GM21786 (cell line): Measurements from ENCODE around the gene PKNOX1.
"Not testable (repeated sequence)": the region's sequence is repeated elsewhere in the genome, so short reads cannot be mapped to it uniquely, and the experiment has no call there.

ENCODE experiments used
- ATAC-seq: cut with Tn5 transposase; IDR thresholded peaks from one replicate; pipeline ENCODE4 v1.9.1; 2021; ENCODE audit not compliant: unreplicated experiment

Gene PKNOX1

DNA sequence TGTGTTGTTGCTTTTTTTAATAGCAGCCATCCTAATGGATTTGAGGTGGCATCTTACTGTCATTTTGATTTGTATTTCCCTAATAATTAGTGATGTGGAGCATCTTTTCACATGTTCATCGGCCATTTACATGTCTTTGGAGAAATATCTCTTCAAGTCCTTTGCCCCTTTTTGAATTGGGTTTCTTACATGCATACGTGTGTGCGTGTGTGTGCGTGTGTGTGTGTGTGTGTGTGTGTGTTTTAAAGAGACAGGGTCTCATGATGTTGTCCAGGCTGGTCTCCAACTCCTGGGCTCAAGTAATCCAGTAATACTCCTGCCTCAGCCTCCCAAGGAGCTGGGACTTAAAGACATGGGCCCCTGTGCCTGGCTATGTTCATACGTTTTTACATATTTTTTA lies 9.5 kb downstream of the PKNOX1 start:
- ATAC-seq = no peak

DNA sequence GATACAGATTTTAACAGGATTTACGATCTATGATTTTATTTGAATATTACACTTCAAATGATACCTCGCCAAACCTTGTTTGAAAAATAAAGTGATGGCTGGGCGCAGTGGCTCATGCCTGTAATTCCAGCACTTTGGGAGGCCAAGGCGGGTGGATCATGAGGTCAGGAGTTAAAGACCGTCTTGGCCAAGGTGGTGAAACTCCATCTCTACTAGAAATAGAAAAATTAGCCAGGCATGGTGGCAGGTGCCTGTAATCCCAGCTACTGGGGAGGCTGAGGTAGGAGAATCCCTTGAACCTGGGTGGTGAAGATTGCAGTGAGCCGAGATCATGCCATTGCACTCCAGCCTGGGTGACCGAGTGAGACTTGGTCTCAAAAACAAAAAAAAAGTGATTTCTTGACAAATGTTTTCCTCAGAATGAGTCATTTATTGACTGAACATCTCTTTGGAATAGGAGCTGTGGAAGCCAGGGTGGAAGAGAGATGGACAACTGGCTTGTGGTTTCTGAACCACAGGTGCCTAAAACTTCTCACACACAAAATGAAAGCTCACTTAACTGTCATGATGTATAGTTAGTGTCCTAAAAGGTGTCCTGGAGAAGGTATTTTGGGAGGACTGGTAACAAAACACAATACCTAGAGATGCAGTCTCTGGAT lies 11.9 kb downstream of the PKNOX1 start:
- no peak for ATAC-seq

DNA sequence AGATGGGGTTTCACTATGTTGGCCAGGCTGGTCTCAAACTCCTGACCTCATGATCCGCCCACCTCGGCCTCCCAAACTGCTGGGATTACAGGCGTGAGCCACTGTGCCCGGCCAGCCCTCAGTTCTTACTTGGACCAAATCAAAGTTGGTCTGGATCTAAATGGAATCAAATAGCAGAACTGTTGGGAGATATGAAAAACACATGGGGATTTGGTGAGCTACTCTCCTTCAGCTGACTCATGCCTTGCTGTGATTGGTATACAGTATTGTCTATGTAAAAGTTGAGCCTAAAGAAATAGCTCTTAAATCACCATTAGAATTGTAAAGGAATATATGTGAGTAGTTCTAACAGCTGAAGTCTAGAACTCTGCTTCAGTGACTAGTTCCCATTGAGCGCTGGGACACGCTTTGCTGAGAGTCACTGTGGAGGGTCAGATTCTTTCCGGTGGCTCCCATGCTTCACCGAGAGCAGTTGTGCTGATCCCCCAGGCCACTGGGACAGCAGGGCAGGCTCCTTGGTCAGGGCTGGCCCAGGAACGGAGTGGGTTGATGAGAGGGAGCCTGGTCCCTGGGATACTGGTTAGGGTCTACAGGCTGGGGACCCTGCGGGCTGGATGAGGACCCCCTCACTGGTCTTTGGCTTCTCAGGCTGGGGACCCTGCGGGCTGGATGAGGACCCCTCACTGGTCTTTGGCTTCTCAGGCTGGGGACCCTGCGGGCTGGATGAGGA lies 14.0 kb downstream of the PKNOX1 start:
- ATAC-seq = no peak

DNA sequence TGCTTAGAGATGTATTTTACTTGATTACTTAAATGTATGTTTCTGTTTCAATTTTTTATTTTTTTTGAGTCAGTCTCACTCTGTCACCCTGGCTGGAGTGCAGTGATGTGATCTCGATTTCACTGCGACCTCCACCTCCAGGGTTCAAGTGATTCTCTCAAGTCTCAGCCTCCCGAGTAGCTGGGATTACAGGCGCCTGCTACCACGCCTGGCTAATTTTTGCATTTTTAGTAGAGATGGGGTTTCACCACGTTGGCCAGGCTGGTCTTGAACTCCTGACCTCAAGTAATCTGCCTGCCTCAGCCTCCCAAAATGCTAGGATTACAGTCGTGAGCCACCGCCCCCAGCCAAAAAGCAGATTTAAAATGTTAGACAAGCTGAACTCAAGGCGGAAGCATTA lies 15.0 kb downstream of the PKNOX1 start:
- ATAC-seq = not testable (repeated sequence)

DNA sequence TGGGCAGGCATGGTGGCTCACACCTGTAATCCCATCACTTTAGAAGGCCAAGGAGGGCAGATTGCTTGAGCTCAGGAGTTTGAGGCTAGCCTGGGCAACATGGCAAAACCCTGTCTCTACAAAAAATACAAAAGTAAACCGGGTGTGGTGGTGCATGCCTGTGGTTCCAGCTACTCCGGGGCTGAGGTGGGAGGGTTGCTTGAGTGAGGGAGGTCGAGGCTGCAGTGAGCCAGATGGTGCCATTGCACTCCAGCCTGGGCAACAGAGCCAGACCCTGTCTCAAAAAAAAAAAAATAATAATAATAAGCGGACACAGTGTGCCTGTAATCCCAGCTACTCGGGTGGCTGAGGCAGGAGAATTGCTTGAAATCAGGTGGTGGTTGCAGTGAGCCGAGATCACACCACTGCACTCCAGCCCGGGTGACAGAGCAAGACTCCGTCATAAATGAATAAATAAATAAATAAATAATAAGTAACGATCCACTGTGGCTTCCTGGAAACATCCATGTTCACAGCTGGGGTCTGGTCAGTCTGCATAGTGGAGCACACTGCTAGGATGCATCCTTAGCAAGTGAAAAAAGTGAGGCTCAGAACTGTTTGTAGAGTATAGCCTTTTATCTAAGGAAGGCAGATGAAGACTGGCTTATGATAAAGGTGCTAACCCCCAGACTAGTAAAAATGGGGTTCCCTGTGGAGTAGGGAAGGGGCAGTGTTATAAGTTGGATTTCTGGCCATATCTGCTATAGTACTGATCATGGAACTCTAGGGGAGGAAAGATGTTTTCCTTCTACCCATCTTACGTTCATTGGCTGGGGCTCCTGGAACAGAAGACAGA lies 15.7 kb downstream of the PKNOX1 start:
- ATAC-seq = no peak

DNA sequence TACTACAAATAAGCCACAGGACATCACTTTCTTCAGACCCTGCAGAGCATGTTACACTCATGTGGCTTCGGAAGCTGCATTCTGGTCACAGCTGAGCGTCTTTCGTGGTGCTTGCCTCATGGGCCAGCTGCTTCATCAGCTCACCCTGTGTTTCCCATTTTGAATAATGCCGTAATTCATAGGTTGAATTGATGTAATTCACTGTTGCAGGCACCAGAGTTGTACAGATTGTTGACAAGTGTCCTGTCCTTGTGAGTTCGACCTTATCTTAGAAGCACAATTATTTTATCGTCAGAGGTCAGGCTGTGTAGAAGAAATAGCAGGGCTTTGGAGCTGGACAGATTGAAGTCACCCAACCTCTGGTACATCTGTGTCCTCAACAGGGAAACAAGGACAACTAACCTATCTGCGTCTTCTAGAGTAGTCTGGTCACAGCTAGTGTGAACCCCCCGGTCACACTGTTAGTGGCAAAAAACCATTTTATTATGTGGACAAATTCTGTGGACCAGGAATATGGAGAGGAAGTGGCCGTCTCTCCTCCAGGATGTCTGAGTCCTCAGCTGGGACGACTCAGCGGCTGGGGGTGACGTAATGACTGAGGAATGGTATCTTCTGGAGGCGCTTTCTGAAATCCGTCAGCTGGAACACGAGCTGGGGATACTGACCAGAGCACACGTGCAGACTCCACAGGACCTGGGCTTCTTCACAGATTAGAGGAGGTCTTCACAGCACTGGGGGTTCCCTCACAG lies 17.8 kb downstream of the PKNOX1 start:
- ATAC-seq = no peak

DNA sequence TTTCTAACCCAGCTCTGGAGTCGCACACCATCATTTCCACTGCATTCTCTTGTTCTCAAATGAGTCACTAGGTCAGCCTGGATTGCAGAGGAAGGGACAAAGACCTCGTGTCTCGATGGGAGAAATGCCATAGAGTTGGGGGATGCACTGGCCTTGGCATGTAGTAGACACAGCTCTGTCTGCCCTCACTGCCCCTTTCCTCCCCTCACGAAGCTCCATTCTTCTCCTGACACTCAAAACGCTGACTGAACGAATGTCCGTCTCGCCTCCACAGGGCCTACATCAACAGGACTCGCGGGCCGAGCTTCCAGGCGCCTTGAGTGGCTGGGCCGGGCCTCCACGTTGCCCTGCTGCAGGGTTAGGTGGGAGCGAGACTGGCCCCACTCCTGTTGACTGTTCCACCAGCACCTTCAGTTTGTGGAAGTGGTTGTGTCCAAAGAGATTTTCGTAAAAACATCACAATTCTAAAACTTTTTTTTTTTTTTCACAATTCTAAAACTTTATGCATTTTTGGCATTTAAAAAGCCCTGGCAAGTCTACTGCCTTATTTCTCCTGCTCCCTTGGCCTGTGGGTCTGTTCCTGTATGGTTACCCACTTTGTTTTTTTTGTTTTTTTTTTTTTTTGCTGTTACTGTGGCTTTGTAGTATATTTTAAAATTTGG lies 18.8 kb downstream of the PKNOX1 start:
- no peak for ATAC-seq

DNA sequence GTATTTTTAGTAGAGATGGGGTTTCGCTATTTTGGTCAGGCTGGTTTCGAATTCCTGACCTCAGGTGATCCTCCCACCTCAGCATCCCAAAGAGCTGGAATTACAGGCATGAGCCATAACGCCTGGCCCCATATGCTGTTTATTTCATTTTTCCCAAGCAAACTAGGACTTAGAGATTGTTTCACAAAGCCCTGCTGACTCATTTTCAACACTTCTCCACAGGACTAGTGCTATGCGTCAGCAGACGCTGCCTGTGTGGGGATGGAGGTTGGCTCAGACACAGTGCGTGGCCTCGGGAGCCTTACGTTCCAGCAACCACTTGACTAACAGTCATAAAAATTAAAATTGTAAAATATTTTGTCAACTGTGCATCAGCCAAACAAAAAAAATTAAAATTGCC lies 22.7 kb downstream of the PKNOX1 start:
- no peak for ATAC-seq

DNA sequence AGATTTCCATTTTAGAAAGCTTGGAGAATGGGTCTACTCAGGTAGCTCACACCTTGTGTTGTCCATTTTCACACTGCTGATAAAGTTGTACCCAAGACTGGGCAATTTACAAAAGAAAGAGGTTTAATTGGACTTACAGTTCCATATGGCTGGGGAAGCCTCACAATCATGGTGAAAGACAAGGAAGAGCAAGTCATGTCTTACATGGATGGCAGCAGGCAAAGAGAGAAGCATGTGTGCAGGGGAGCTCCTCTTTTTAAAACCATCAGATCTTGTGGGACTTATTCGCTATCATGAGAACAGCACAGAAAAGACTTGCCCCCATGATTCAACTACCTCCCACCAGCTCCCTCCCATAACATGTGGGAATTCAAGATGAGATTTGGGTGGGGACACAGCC lies 23.6 kb downstream of the PKNOX1 start:
- ATAC-seq = not testable (repeated sequence)

DNA sequence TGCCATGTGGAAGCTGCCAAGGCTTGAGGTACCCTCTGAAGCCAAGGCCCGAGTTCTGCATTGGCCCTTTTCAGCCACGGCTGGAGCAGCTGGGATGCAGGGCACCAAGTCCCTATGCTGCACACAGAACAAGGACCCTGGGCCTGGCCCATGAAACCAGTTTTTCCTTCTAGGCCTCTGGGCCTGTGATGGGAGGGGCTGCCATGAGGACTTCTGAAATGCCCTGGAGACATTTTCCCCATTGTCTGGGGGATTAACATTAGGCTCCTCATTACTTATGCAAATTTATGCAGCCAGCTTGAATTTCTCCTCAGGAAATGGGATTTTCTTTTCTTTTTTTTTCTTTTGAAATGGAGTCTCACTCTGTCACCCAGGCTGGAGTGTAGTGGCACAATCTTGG lies 24.8 kb downstream of the PKNOX1 start:
- ATAC-seq = not testable (repeated sequence)

DNA sequence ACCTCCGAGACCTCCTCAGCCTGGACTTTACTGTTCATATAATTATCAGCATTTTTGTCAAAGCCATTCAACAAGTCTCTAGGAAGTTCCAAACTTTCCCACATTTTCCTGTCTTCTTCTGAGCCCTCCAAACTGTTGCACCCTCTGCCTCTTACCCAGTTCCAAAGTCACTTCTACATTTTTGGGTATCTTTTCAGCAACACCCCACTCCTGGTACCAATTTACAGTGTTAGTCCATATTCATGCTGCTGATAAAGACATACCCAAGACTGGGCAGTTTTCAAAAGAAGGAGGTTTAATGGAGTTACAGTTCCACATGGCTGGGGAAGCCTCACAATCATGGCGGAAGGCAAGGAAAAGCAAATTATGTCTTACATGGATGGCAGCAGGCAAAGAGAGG lies 25.7 kb downstream of the PKNOX1 start:
- not testable (repeated sequence) for ATAC-seq

DNA sequence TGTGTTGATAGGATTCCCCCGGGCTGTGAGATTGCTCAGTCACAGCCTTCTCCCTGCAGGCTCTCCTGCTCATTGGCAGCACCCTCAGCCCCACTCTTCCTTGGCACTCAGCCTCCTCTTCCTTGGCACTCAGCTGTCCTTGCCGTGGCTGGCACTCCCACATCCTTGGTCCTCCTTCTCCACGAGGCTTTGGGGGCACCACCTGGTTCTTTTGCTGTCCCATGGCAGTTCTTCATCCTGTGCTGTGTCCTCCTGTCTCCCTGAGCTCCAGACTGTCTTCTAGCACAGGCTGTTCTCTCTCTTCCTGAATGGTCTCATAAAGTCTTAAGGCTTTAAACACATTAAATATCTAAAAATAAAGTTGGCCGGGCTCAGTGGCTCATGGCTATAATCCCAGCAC lies 27.0 kb downstream of the PKNOX1 start:
- ATAC-seq = no peak

DNA sequence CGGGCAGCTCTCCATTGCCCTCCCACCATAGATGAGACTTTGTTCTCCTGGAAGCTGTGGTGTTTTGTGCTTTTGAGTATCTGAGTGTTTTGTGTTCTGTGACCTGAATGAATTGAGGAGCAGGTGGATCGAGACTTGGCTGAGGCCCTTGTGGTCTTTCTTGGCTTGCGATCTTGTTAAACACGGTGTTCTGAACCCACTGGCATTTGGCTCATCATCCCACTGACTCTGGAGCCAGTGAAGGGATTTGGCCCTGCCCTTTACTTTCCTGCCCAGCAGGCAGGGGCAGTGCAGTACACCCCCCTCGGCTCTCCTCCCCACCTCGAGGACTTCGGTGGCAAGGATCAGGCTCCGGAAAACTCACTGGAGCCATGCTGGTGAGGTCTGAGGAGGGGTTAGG lies 30.6 kb downstream of the PKNOX1 start:
- ATAC-seq = no peak

DNA sequence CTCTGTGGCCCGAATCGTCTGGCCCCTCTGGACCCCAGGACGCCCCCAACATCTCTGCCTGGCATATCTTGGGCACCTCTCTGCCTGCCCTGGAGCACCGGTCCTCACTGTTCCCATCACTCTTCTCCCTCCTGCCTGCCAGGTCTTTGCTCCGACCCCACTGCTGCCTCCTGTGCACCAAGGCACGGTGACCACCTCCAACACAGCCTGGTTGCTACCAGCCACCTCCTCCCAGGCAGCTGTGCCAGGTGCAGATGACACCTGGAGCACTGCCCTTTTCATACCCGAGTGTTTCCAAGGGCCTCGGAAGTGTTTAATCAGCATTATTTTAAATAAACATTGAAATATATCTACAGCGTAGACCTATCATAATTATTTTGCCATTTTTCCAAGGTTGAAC lies 31.3 kb downstream of the PKNOX1 start:
- ATAC-seq = no peak

DNA sequence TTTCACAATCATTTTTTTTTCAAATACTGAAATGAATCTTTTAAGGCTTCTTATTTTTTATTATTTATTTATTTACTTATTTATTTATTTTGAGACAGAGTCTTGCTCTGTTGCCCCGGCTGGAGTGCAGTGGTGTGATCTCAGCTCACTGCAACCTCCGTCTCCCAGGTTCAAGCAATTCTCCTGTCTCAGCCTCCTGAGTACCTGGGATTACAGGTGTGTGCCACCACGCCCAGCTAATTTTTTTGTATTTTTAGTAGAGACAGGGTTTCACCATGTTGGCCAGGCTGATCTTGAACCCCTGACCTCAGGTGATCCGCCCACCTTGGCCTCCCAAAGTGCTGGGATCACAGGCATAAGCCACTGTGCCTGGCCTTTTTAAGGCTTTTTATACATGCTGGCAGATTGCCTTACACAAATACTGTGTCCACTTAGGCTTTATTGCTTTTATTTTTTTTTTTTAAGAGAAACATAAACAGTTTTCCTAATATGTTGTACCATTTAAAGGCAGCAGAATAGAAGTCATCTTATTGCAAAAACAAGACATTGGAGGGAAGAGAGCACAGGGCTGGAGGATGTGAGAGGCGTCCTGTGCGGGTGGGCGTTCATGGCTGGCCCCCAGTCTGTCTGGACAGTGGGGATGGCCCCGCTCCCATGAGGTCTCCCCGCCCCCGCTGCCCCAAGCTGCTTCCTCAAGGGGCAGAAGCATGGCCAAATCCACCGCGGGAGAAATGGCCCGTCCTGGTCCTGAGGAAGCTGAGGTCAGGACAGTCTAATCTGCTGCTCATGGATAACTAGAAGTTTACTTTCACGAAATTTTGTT lies 31.9 kb downstream of the PKNOX1 start:
- not testable (repeated sequence) for ATAC-seq

DNA sequence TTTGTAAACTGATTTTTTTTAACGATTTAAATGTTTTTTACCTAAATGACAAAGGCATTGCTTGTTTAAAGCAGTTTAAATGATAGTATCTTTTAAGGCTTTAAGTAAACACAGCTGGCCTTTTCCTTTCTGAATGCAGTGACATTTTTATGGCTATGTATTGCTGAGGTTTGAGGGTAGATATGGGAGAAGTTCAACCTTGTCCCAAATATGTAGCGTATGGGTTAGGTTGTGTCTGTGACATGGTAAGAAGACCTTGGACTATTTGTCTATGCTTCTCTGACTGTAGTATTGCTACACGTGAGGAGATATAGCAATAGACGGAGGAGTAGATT lies 32.5 kb downstream of the PKNOX1 start:
- ATAC-seq = no peak

DNA sequence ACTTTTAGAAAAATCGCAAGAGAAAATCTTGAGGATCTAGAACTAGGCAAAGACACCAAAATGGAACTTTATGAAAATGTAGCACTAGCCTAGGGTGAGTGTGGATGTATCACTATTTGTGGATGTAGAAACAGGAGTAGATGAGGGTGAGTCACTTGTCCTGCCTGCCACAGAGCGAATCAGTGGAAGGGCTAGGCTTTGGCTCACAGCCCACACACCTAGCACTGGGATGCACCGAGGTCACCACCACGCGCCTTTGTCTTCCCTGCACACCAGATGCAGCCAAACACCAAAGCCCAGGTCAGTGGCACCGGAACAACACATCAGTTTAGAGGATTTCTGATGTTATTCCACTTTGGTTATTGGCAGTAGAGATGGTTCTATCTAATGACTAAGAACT lies 38.2 kb downstream of the PKNOX1 start:
- ATAC-seq = no peak

DNA sequence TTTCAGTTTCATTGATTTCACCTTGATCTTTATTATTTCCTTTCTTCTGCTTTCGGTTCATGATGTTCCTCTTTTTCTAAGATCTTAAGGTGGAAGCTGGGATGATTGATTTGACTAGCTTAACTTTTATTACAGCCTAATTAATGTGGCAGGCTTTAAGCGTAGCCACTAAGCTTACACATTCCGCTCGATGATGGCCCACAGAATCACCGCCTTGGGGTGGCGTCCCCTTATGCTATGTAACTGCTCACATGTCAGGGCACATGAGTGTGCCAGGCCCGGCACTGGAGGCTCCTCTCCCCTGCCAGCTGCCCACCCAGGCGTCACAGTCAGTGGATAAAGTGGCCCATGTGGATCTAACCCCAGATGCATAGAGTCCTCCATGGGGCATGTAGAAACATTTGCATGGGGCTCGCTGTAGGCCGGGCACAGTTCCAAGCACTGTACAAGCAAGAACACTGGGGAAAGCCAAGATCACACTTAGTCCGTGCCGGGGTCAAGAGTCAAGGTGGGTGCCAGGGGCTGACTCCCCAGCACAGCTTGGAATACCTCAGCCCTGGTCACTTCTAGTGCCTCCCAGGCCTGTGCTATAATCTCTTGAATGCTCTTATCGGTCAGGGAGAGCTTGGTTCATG lies 41.7 kb downstream of the PKNOX1 start:
- no peak for ATAC-seq

DNA sequence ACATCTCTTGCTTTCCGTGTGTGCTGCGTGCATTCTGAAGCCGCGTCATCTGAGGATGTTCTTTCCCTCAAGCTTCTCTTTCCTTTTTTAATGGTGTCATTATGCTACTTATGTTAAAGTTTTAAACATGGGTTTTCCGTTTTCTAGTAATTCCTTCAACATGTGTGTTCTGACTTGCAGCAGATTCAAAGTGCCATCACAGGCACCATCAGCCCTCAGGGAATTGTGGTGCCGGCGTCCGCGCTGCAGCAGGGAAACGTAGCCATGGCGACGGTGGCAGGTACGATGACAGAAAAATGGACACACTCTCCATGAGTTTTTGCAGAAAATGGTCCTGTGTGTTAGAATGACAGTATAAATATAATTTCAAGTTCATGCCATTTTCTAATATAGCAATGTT lies 42.4 kb downstream of the PKNOX1 start:
- no peak for ATAC-seq

DNA sequence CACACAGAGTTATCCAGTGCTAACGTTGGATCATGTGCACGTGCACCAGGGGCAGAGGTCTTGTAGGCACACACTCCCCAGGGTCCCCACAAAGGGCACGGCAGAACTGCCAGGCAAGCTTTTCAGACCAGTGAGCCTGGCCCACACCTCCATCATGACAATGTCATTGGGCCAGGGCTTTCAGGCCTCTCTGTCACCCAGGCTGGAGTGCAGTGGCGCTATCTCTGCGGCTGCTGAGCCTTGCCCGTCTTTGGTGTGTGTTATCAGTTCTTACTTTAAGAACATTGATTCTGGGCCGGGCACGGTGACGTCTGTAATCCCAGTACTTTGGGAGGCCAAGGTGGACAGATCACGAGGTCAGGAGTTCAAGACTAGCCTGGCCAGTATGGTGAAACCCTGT lies 44.2 kb downstream of the PKNOX1 start:
- no peak for ATAC-seq
